ENCODE data around the gene USPL1. TPM values are rescaled to one million over a fixed set of nuclear protein-coding genes. Genes with fewer than 3 reads are reported as not detected.
A peak's percentile ranks its signal among the peaks of the same experiment; 100 is the strongest.

The USPL1 gene
- total RNA-seq, 1 experiment from 2014 or later = 23.4 TPM

DNA sequence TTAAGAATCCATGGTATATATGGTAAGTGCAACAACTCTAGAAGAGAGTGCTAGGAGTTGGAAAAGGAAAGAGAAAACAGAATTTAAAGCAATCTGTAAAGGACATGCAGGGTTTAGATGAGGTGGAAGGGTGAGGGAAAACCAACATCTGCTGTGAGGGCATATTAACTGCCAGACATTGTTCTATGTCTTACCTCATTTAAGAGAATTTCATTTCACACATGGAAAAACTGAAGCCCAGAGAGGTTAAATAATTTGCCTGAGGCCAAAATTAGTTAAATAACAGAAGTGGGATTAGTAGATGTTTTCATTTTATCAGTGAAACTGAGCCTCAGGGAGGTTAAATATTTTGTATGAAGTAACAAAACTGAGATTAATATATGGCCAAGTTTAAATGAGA is 7.4 kb upstream of the USPL1 start:
- Mint-ChIP-seq H3K27me3 (ENCODE audit: insufficient read depth, unreplicated experiment) (no peaks in the 10 kb centered on the region), H3K27ac (ENCODE audit: unreplicated experiment) (no peak overlapping the region), H3K4me3 (ENCODE audit: unreplicated experiment) (no peak overlapping the region), H3K36me3 (ENCODE audit: insufficient read depth, unreplicated experiment) (no peaks in the 10 kb centered on the region), H3K4me1 (ENCODE audit: low read depth, unreplicated experiment) (no peaks in the 10 kb centered on the region), H3K9me3 (ENCODE audit: unreplicated experiment) (no peaks in the 10 kb centered on the region)
- Histone ChIP-seq H3K27me3 (replicated peaks; ENCODE audit: control insufficient read depth, insufficient read depth, low read length) (no peaks in the 10 kb centered on the region), H3K4me3 (ENCODE audit: low read depth, low read length) (no peak overlapping the region), H3K36me3 (ENCODE audit: control insufficient read depth, insufficient read depth, low read length) (no peaks in the 10 kb centered on the region), H3K9me3 (no peaks in the 10 kb centered on the region), H3K4me1 (no peaks in the 10 kb centered on the region)
- no peak for DNase-seq
- intact Hi-C loops (cut with micrococcal nuclease; ENCODE audit: unreplicated experiment) = no loop called here
- CTCF ChIA-PET = no interaction called here
- POLR2A ChIA-PET = no interaction called here
- BruUV-seq (replicated peaks) = no TSS peak
- TF ChIP-seq CTCF (IDR thresholded peaks at IDR 0.05; ENCODE audit: insufficient read depth in 1 of 2, low read depth in 1 of 2, low read length in 1 of 2, severe bottlenecking in 1 of 2, unreplicated experiment in 1 of 2) = no peak

- H3K27me3 ChIP-seq (replicated peaks; ENCODE audit: control insufficient read depth, insufficient read depth, low read length) = no peaks in the 10 kb centered on the region
- CTCF ChIA-PET = no interaction called here
- TF ChIP-seq CTCF (IDR thresholded peaks at IDR 0.05; ENCODE audit: insufficient read depth in 1 of 2, low read depth in 1 of 2, low read length in 1 of 2, severe bottlenecking in 1 of 2, unreplicated experiment in 1 of 2) = no peak
- peak overlapping the region; percentile 42 for H3K4me3 ChIP-seq (ENCODE audit: low read depth, low read length)
- H3K36me3 Mint-ChIP-seq (ENCODE audit: insufficient read depth, unreplicated experiment) = no peaks in the 10 kb centered on the region
- no peaks in the 10 kb centered on the region for H3K9me3 ChIP-seq
- BruUV-seq (replicated peaks) = no TSS peak
- H3K4me1 Mint-ChIP-seq (ENCODE audit: low read depth, unreplicated experiment) = no peaks in the 10 kb centered on the region
- no peaks in the 10 kb centered on the region for H3K9me3 Mint-ChIP-seq (ENCODE audit: unreplicated experiment)
- H3K36me3 ChIP-seq (ENCODE audit: control insufficient read depth, insufficient read depth, low read length) = no peaks in the 10 kb centered on the region
- no peak for DNase-seq
- no peak overlapping the region for H3K27ac Mint-ChIP-seq (ENCODE audit: unreplicated experiment)
- H3K4me3 Mint-ChIP-seq (ENCODE audit: unreplicated experiment) = no peak overlapping the region
- POLR2A ChIA-PET = interaction anchor here (1.0 kb wide), 1 partner anchor 193 kb away, joined by 3 read pairs; the partner anchor contains the start of gene UBE2L5
- no peaks in the 10 kb centered on the region for H3K27me3 Mint-ChIP-seq (ENCODE audit: insufficient read depth, unreplicated experiment)
- intact Hi-C loops (cut with micrococcal nuclease; ENCODE audit: unreplicated experiment) = loop anchor here (5.0 kb wide), 2 partner anchors 187 to 193 kb away; partner anchors contain the start of gene UBE2L5
- 0 out of 2 replicates have a peak, but pooled peaks cover 8% of the 10 kb centered on the region for H3K4me1 ChIP-seq
Measured at GRCh38 chr13:30615481-30615865, 2.2 kb upstream of the USPL1 start.

DNA sequence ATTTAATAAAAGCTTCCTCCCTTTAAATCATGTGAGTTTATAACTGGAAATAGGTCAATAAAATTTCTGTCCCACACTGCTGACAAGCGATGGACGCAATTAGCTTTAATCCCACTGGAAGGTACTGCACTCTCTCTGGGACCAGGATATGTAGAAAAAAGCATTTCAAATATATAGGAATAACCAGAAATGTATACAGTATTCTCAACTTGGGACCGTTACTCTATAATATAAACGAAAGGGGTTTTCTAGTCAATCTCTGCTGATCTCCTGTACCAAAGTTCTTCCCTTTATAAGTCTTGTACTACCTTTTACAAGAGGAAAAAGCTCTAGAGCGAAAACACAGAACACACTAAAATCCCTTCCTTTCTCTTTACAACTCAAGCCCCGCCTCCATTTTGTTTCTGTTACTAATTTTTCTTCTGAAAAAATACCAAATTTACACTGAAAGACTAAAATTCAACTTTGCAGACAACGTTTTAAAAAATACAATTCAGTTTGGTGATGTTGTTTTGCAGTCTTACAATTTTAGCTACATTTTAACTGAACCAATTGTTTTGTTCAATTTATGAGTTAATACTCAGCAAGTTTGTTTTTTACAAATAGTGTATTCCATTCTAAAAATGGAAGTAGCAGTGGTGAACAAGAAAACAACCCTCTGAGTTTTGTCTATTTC is 1.7 kb upstream of the USPL1 start:
- intact Hi-C loops (cut with micrococcal nuclease; ENCODE audit: unreplicated experiment) = loop anchor here (2.0 to 5.0 kb wide), 3 partner anchors 149 to 194 kb away; partner anchors contain the start of gene UBE2L5
- Mint-ChIP-seq H3K27me3 (ENCODE audit: insufficient read depth, unreplicated experiment) (no peaks in the 10 kb centered on the region), H3K4me3 (ENCODE audit: unreplicated experiment) (no peak overlapping the region), H3K4me1 (ENCODE audit: low read depth, unreplicated experiment) (no peaks in the 10 kb centered on the region), H3K9me3 (ENCODE audit: unreplicated experiment) (no peaks in the 10 kb centered on the region), H3K36me3 (ENCODE audit: insufficient read depth, unreplicated experiment) (no peaks in the 10 kb centered on the region), H3K27ac (ENCODE audit: unreplicated experiment) (no peak overlapping the region)
- H3K4me3 ChIP-seq (ENCODE audit: low read depth, low read length) = peak overlapping the region; percentile 42
- no TSS peak for BruUV-seq (replicated peaks)
- H3K36me3 ChIP-seq (ENCODE audit: control insufficient read depth, insufficient read depth, low read length) = no peaks in the 10 kb centered on the region
- H3K4me1 ChIP-seq = 0 out of 2 replicates have a peak, but pooled peaks cover 8% of the 10 kb centered on the region
- DNase-seq = no peak
- H3K27me3 ChIP-seq (replicated peaks; ENCODE audit: control insufficient read depth, insufficient read depth, low read length) = no peaks in the 10 kb centered on the region
- no peak for TF ChIP-seq CTCF (IDR thresholded peaks at IDR 0.05; ENCODE audit: insufficient read depth in 1 of 2, low read depth in 1 of 2, low read length in 1 of 2, severe bottlenecking in 1 of 2, unreplicated experiment in 1 of 2)
- CTCF ChIA-PET = no interaction called here
- H3K9me3 ChIP-seq = no peaks in the 10 kb centered on the region
- POLR2A ChIA-PET = interaction anchor here (1.0 kb wide), 1 partner anchor 194 kb away, joined by 3 read pairs; the partner anchor contains the start of gene UBE2L5

Data from Caco-2 (cell line).